Measurements from ENCODE around the gene SLC1A2.

SLC1A2 gene

GRCh38 chr11:35247863-35248262 is 171.5 kb downstream of the SLC1A2 start (continued):
- TF ChIP-seq SNAI2 (CRISPR knock-in tag; IDR thresholded peaks at IDR 0.05) (no peak), GLIS3 (CRISPR knock-in tag; IDR thresholded peaks at IDR 0.05) (no peak), ARNTL (CRISPR knock-in tag; IDR thresholded peaks at IDR 0.05; ENCODE audit: borderline replicate concordance, low read depth) (no peak), ISL1 (CRISPR knock-in tag; IDR thresholded peaks at IDR 0.05) (no peak), ZC3H10 (CRISPR knock-in tag; IDR thresholded peaks at IDR 0.05) (no peak), PATZ1 (CRISPR knock-in tag; IDR thresholded peaks at IDR 0.05; ENCODE audit: borderline replicate concordance) (no peak), ZFP3 (CRISPR knock-in tag; IDR thresholded peaks at IDR 0.05) (no peak), PPARA (CRISPR knock-in tag; IDR thresholded peaks at IDR 0.05; ENCODE audit: borderline replicate concordance) (no peak), OSR1 (CRISPR knock-in tag; IDR thresholded peaks at IDR 0.05) (no peak), BACH2 (CRISPR knock-in tag; IDR thresholded peaks at IDR 0.05; ENCODE audit: borderline replicate concordance) (no peak)

GRCh38 chr11:35247428-35247827 is 171.9 kb downstream of the SLC1A2 start:
- TF ChIP-seq ZC3H10 (CRISPR knock-in tag; IDR thresholded peaks at IDR 0.05) = no peak
- TF ChIP-seq CREB5 (CRISPR knock-in tag; IDR thresholded peaks at IDR 0.05; ENCODE audit: low read depth) = no peak
- no peak for TF ChIP-seq GLIS3 (CRISPR knock-in tag; IDR thresholded peaks at IDR 0.05)
- no peak for TF ChIP-seq ESRRG (CRISPR knock-in tag; IDR thresholded peaks at IDR 0.05)
- no peak for TF ChIP-seq ZFP30 (CRISPR knock-in tag; IDR thresholded peaks at IDR 0.05)
- no peak for TF ChIP-seq CSRNP3 (CRISPR knock-in tag; IDR thresholded peaks at IDR 0.05)
- TF ChIP-seq SNAI2 (CRISPR knock-in tag; IDR thresholded peaks at IDR 0.05) = no peak
- no peak for TF ChIP-seq ZNF8 (CRISPR knock-in tag; IDR thresholded peaks at IDR 0.05)
- no peak for TF ChIP-seq ZNF565 (CRISPR knock-in tag; conservative IDR thresholded peaks at IDR 0.05; ENCODE audit: low read depth)
- TF ChIP-seq BACH2 (CRISPR knock-in tag; IDR thresholded peaks at IDR 0.05; ENCODE audit: borderline replicate concordance) = no peak
- no peak for TF ChIP-seq CSDC2 (CRISPR knock-in tag; IDR thresholded peaks at IDR 0.05)
- no peak for TF ChIP-seq ISL1 (CRISPR knock-in tag; IDR thresholded peaks at IDR 0.05)
- no peak for TF ChIP-seq ARNTL (CRISPR knock-in tag; IDR thresholded peaks at IDR 0.05; ENCODE audit: borderline replicate concordance, low read depth)
- no peak for TF ChIP-seq PATZ1 (CRISPR knock-in tag; IDR thresholded peaks at IDR 0.05; ENCODE audit: borderline replicate concordance)
- no peak for TF ChIP-seq TOX (CRISPR knock-in tag; IDR thresholded peaks at IDR 0.05; ENCODE audit: borderline replicate concordance)
- TF ChIP-seq POU6F1 (CRISPR knock-in tag; IDR thresholded peaks at IDR 0.05; ENCODE audit: borderline replicate concordance, low read depth) = no peak
- TF ChIP-seq RARB (CRISPR knock-in tag; IDR thresholded peaks at IDR 0.05) = no peak
- no peak for TF ChIP-seq ZFP3 (CRISPR knock-in tag; IDR thresholded peaks at IDR 0.05)
- no peak for ATAC-seq

- TF ChIP-seq ZNF565 (CRISPR knock-in tag; conservative IDR thresholded peaks at IDR 0.05; ENCODE audit: low read depth) (no peak), ISL1 (CRISPR knock-in tag; IDR thresholded peaks at IDR 0.05) (peak; percentile 14; the same call in 1 of the 2 replicates), SNAI2 (CRISPR knock-in tag; IDR thresholded peaks at IDR 0.05) (peak; percentile 51; the same call in 1 of the 2 replicates), RARB (CRISPR knock-in tag; IDR thresholded peaks at IDR 0.05) (no peak), ARNTL (CRISPR knock-in tag; IDR thresholded peaks at IDR 0.05; ENCODE audit: borderline replicate concordance, low read depth) (no peak)
- ATAC-seq = peak; percentile 87
These were observed 172.6 kb downstream of the SLC1A2 start for GRCh38 chr11:35246745-35247144.

Data from SK-N-SH treated with all-trans-retinoic acid at 6 μM for 48 hours (cell line).